HG03025 (cell line): ENCODE results near the gene DCAF6.

Experiments
- ATAC-seq: cut with Tn5 transposase; IDR thresholded peaks from one replicate; pipeline ENCODE4 v1.9.1; 2021; ENCODE audit warnings: mild to moderate bottlenecking, moderate library complexity; ENCODE audit not compliant: unreplicated experiment, low FRiP score

Gene DCAF6

GRCh38 chr1:167955915-167956314 lies 19.4 kb downstream of the DCAF6 start:
- ATAC-seq, result no peak

GRCh38 chr1:167957710-167958109 lies 21.2 kb downstream of the DCAF6 start:
- ATAC-seq, result no peak

GRCh38 chr1:167964646-167965045 lies 28.2 kb downstream of the DCAF6 start:
- no peak for ATAC-seq

- no peak for ATAC-seq
Measured at GRCh38 chr1:167966050-167966449, 29.6 kb downstream of the DCAF6 start.

- no peak for ATAC-seq
Measured at GRCh38 chr1:167968569-167968968, 32.1 kb downstream of the DCAF6 start.

GRCh38 chr1:167973832-167974231 lies 37.3 kb downstream of the DCAF6 start:
- no peak for ATAC-seq

GRCh38 chr1:167974698-167975097 lies 38.2 kb downstream of the DCAF6 start:
- no peak for ATAC-seq

- ATAC-seq, result no peak
Measured at GRCh38 chr1:167977245-167977644, 40.8 kb downstream of the DCAF6 start.

- ATAC-seq, result no peak
Measured at GRCh38 chr1:167981933-167982332, 45.5 kb downstream of the DCAF6 start.

GRCh38 chr1:167983797-167984420 lies 47.4 kb downstream of the DCAF6 start:
- no peak for ATAC-seq

- ATAC-seq, result no peak
Measured at GRCh38 chr1:167984886-167985489, 48.5 kb downstream of the DCAF6 start.

- no peak for ATAC-seq
Measured at GRCh38 chr1:167987174-167987573, 50.7 kb downstream of the DCAF6 start.

GRCh38 chr1:167991546-167991945 lies 55.1 kb downstream of the DCAF6 start:
- no peak for ATAC-seq

GRCh38 chr1:167993720-167994119 lies 57.2 kb downstream of the DCAF6 start:
- no peak for ATAC-seq

- no peak for ATAC-seq
Measured at GRCh38 chr1:167994560-167994959, 58.1 kb downstream of the DCAF6 start.

GRCh38 chr1:167995038-167995437 lies 58.6 kb downstream of the DCAF6 start:
- ATAC-seq, result no peak

- ATAC-seq, result no peak
Measured at GRCh38 chr1:167996266-167996665, 59.8 kb downstream of the DCAF6 start.

- no peak for ATAC-seq
Measured at GRCh38 chr1:167997037-167997575, 60.6 kb downstream of the DCAF6 start.

GRCh38 chr1:167999877-168000276 lies 63.4 kb downstream of the DCAF6 start:
- no peak for ATAC-seq

GRCh38 chr1:168000656-168001055 lies 64.2 kb downstream of the DCAF6 start:
- no peak for ATAC-seq

GRCh38 chr1:168001213-168001612 lies 64.7 kb downstream of the DCAF6 start:
- no peak for ATAC-seq

GRCh38 chr1:168004531-168004930 lies 68.0 kb downstream of the DCAF6 start:
- ATAC-seq, result no peak
